HCT116 (cell line): ENCODE measurements around the gene HIVEP2.

Experiments used
- EZH2 ChIP-seq: fragments of 200-600 bp; sonication (generic); IDR thresholded peaks from 2 replicates; pipeline ENCODE4 v1.6.1; 2017; ENCODE audit warnings: antibody characterized with exemption, mixed run types
- POLR2A ChIP-seq: IDR thresholded peaks from 2 replicates; pipeline ENCODE4 v1.7.0; 2011; ENCODE audit warnings: borderline replicate concordance; ENCODE audit not compliant: insufficient read depth, insufficient read length; ENCODE audit errors: extremely low read depth
- RAD21 ChIP-seq: IDR thresholded peaks from 2 replicates; pipeline ENCODE4 v1.6.1; 2012; ENCODE audit warnings: low read depth, mild to moderate bottlenecking
- SIN3A ChIP-seq: IDR thresholded peaks from 2 replicates; pipeline ENCODE4 v1.6.1; 2012; ENCODE audit warnings: low read depth
- SRF ChIP-seq: IDR thresholded peaks from 2 replicates; pipeline ENCODE4 v1.6.1; 2012; ENCODE audit warnings: low read depth
- YY1 ChIP-seq: IDR thresholded peaks from 2 replicates; pipeline ENCODE4 v1.6.1; 2011; ENCODE audit warnings: low read length, low read depth, moderate library complexity, mild to moderate bottlenecking; ENCODE audit not compliant: insufficient replicate concordance; ENCODE audit errors: extremely low read depth
- TF ChIP-seq, protein P1 (sequence below), 3 experiments: fragments of 200-600 bp in 1 of 3; sonication (generic) in 1 of 3; IDR thresholded peaks in 2 of 3; conservative IDR thresholded peaks in 1 of 3; 2 replicates each; pipeline ENCODE4 v1.5.1; 2012 to 2017; ENCODE audit warnings: low read depth in 2 of 3, low read length in 2 of 3, antibody characterized with exemption in 1 of 3, borderline replicate concordance in 1 of 3, control low read depth in 1 of 3, mild to moderate bottlenecking in 1 of 3, mixed read lengths in 1 of 3, mixed run types in 1 of 3, moderate library complexity in 1 of 3; ENCODE audit not compliant: insufficient read depth in 1 of 3
- TF ChIP-seq, protein P2 (sequence below): IDR thresholded peaks from 2 replicates; pipeline ENCODE4 v1.6.1; 2011; ENCODE audit warnings: mild to moderate bottlenecking, low read length, moderate library complexity; ENCODE audit not compliant: insufficient replicate concordance; ENCODE audit errors: extremely low read depth
- TF ChIP-seq, protein P3 (sequence below): IDR thresholded peaks from 2 replicates; pipeline ENCODE4 v1.6.1; 2012; ENCODE audit warnings: low read depth
- TF ChIP-seq, protein P4 (sequence below): IDR thresholded peaks from 2 replicates; pipeline ENCODE4 v1.6.1; 2012

DNA sequence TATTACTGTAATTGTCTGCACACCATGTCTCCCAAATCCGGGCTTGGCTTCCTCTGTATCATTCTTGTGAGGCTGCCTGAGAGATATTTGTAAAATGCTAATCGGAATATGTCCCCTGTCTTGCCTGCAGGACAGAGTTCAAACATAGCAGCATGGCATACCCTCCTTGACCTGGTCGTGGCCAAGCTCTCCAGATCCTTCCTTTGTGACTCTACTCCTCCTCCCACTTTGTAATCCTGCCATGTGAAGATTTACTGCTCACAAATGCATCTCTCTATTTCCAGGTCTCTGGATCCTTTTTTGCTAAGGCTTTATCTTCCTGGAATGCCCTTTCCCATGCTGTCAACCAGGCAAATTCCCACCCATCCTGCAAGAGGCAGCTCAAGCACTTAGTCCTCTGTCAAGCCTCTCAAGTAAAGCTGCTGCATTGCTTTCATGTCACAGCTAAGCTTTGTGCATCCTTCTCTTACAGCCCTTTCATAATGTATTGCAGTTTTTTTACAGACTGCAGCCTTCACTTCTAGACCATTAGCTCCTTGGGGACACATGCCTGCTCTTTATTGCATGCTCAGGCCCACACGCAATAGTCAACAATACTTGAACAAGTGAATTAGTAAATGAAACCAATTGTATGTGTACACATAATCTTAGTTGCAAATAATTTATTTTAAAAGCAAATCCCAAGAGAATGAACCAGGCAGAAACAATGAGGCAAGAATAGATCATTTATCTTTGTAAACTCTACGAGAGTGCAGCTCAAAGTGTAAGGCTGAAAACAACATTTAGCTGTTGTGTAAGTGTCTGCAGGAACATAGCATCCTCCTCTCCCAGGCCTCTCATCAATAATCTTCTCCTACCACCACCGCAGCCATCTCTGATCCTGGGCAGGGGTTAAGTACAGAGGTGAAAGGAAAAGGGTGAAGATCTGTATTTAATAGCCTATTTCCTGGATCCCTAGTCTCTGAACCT lies 45.8 kb downstream of the HIVEP2 start:
- TF ChIP-seq, protein P1, sequence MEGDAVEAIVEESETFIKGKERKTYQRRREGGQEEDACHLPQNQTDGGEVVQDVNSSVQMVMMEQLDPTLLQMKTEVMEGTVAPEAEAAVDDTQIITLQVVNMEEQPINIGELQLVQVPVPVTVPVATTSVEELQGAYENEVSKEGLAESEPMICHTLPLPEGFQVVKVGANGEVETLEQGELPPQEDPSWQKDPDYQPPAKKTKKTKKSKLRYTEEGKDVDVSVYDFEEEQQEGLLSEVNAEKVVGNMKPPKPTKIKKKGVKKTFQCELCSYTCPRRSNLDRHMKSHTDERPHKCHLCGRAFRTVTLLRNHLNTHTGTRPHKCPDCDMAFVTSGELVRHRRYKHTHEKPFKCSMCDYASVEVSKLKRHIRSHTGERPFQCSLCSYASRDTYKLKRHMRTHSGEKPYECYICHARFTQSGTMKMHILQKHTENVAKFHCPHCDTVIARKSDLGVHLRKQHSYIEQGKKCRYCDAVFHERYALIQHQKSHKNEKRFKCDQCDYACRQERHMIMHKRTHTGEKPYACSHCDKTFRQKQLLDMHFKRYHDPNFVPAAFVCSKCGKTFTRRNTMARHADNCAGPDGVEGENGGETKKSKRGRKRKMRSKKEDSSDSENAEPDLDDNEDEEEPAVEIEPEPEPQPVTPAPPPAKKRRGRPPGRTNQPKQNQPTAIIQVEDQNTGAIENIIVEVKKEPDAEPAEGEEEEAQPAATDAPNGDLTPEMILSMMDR (IDR thresholded peaks at IDR 0.05 in 2 of 3, conservative IDR thresholded peaks at IDR 0.05 in 1 of 3; ENCODE audit: borderline replicate concordance in 1 of 3, insufficient read depth in 1 of 3, low read depth in 2 of 3, low read length in 2 of 3) = no peak
- no peak for TF ChIP-seq POLR2A
- TF ChIP-seq EZH2 = no peak
- TF ChIP-seq, protein P2, sequence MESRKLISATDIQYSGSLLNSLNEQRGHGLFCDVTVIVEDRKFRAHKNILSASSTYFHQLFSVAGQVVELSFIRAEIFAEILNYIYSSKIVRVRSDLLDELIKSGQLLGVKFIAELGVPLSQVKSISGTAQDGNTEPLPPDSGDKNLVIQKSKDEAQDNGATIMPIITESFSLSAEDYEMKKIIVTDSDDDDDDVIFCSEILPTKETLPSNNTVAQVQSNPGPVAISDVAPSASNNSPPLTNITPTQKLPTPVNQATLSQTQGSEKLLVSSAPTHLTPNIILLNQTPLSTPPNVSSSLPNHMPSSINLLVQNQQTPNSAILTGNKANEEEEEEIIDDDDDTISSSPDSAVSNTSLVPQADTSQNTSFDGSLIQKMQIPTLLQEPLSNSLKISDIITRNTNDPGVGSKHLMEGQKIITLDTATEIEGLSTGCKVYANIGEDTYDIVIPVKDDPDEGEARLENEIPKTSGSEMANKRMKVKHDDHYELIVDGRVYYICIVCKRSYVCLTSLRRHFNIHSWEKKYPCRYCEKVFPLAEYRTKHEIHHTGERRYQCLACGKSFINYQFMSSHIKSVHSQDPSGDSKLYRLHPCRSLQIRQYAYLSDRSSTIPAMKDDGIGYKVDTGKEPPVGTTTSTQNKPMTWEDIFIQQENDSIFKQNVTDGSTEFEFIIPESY = no peak
- TF ChIP-seq, protein P3, sequence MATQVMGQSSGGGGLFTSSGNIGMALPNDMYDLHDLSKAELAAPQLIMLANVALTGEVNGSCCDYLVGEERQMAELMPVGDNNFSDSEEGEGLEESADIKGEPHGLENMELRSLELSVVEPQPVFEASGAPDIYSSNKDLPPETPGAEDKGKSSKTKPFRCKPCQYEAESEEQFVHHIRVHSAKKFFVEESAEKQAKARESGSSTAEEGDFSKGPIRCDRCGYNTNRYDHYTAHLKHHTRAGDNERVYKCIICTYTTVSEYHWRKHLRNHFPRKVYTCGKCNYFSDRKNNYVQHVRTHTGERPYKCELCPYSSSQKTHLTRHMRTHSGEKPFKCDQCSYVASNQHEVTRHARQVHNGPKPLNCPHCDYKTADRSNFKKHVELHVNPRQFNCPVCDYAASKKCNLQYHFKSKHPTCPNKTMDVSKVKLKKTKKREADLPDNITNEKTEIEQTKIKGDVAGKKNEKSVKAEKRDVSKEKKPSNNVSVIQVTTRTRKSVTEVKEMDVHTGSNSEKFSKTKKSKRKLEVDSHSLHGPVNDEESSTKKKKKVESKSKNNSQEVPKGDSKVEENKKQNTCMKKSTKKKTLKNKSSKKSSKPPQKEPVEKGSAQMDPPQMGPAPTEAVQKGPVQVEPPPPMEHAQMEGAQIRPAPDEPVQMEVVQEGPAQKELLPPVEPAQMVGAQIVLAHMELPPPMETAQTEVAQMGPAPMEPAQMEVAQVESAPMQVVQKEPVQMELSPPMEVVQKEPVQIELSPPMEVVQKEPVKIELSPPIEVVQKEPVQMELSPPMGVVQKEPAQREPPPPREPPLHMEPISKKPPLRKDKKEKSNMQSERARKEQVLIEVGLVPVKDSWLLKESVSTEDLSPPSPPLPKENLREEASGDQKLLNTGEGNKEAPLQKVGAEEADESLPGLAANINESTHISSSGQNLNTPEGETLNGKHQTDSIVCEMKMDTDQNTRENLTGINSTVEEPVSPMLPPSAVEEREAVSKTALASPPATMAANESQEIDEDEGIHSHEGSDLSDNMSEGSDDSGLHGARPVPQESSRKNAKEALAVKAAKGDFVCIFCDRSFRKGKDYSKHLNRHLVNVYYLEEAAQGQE = no peak
- TF ChIP-seq, protein P4, sequence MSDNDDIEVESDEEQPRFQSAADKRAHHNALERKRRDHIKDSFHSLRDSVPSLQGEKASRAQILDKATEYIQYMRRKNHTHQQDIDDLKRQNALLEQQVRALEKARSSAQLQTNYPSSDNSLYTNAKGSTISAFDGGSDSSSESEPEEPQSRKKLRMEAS = no peak
- no peak for TF ChIP-seq YY1
- no peak for TF ChIP-seq SRF
- no peak for TF ChIP-seq RAD21
- no peak for TF ChIP-seq SIN3A
